ENCODE results near the gene RDH8. TPM values are rescaled to one million over a fixed set of nuclear protein-coding genes. Genes with fewer than 3 reads are reported as not detected.

RDH8 gene
- not detected in 2 replicates for total RNA-seq (2014; rRNA removed)
- polyA plus RNA-seq (2012): not detected

GRCh38 chr19:10013316-10013715 is at the start of gene RDH8:
TSS of gene RDH8 (plus strand) at chr19:10013483. CDS start at chr19:10013498, 15 bp downstream.
- DNase-seq (ENCODE audit: low read depth): no peak

- no peak for DNase-seq (ENCODE audit: low read depth)
These were observed 47.3 kb upstream of the RDH8 start for GRCh38 chr19:9966024-9966423.

GRCh38 chr19:9966448-9966847 is 46.8 kb upstream of the RDH8 start:
- no peak for DNase-seq (ENCODE audit: low read depth)

- DNase-seq (ENCODE audit: low read depth): no peak
These were observed 46.0 kb upstream of the RDH8 start for GRCh38 chr19:9967326-9967725.

- no peak for DNase-seq (ENCODE audit: low read depth)
These were observed 44.2 kb upstream of the RDH8 start for GRCh38 chr19:9968820-9969687.

GRCh38 chr19:9969688-9969975 is 43.7 kb upstream of the RDH8 start:
- no peak for DNase-seq (ENCODE audit: low read depth)

- DNase-seq (ENCODE audit: low read depth): no peak
These were observed 42.8 kb upstream of the RDH8 start for GRCh38 chr19:9970481-9970880.

- DNase-seq (ENCODE audit: low read depth): no peak
These were observed 42.0 kb upstream of the RDH8 start for GRCh38 chr19:9971166-9971897.

- no peak for DNase-seq (ENCODE audit: low read depth)
These were observed 41.2 kb upstream of the RDH8 start for GRCh38 chr19:9972103-9972502.

- peak; percentile 39 for DNase-seq (ENCODE audit: low read depth)
These were observed 31.6 kb upstream of the RDH8 start for GRCh38 chr19:9981406-9982260.

- DNase-seq (ENCODE audit: low read depth): no peak
These were observed 26.4 kb upstream of the RDH8 start for GRCh38 chr19:9986787-9987281.

GRCh38 chr19:9989504-9989903 is 23.8 kb upstream of the RDH8 start:
- no peak for DNase-seq (ENCODE audit: low read depth)

GRCh38 chr19:9991425-9992191 is 21.7 kb upstream of the RDH8 start:
- DNase-seq (ENCODE audit: low read depth): no peak

GRCh38 chr19:9995084-9995483 is 18.2 kb upstream of the RDH8 start:
- no peak for DNase-seq (ENCODE audit: low read depth)

- no peak for DNase-seq (ENCODE audit: low read depth)
These were observed 17.3 kb upstream of the RDH8 start for GRCh38 chr19:9995999-9996398.

GRCh38 chr19:9996541-9996940 is 16.7 kb upstream of the RDH8 start:
- DNase-seq (ENCODE audit: low read depth): no peak

- peak; percentile 51 for DNase-seq (ENCODE audit: low read depth)
These were observed 13.0 kb upstream of the RDH8 start for GRCh38 chr19:10000171-10000826.

GRCh38 chr19:10001899-10002298 is 11.4 kb upstream of the RDH8 start:
- DNase-seq (ENCODE audit: low read depth): peak; percentile 48

GRCh38 chr19:10003271-10003670 is 10.0 kb upstream of the RDH8 start:
- no peak for DNase-seq (ENCODE audit: low read depth)

GRCh38 chr19:10004617-10005016 is 8.7 kb upstream of the RDH8 start:
- no peak for DNase-seq (ENCODE audit: low read depth)
